ENCODE measurements around the gene MOXD1.

GRCh38 chr6:132382630-132383175, 18.6 kb downstream of the MOXD1 start:
- no peak for TF ChIP-seq CTCF (IDR thresholded peaks at IDR 0.05)
- no peak for TF ChIP-seq POLR2A (IDR thresholded peaks at IDR 0.05)
